Peyer's patch (tissue), 4 donors: ENCODE results near the gene MIF4GD. TPM values are rescaled to one million over a fixed set of nuclear protein-coding genes. Genes with fewer than 3 reads are reported as not detected.
A peak's percentile ranks its signal among the peaks of the same experiment; 100 is the strongest.
"Not testable (repeated sequence)": the region's sequence is repeated elsewhere in the genome, so short reads cannot be mapped to it uniquely, and the experiment has no call there.

Experiments used
- DNase-seq, 3 donors: peaks; one replicate each; pipeline ENCODE4 v3.0.0-alpha.2; 2017 to 2019
- H3K27ac ChIP-seq, 4 donors: fragments of 200-600 bp; sonication (generic); one replicate each; pipeline ENCODE4 v1.5.1; 2016 to 2019
- H3K27me3 ChIP-seq, 2 donors: fragments of 200-600 bp; sonication (generic); one replicate each; pipeline ENCODE4 v1.5.1; 2019
- H3K36me3 ChIP-seq, 3 donors: fragments of 200-600 bp; sonication (generic); one replicate each; pipeline ENCODE4 v1.5.1; 2016 to 2019
- H3K4me1 ChIP-seq, 4 donors: fragments of 200-600 bp; sonication (generic); one replicate each; pipeline ENCODE4 v1.5.1; 2016 to 2019
- H3K4me3 ChIP-seq, 4 donors: fragments of 200-600 bp; sonication (generic); 1 replicate in 3 of 4; 2 replicates in 1 of 4; pipeline ENCODE4 v1.5.1; 2016 to 2019; ENCODE audit warnings: mild to moderate bottlenecking in 1 of 4
- H3K9me3 ChIP-seq, 4 donors: fragments of 200-600 bp; sonication (generic); one replicate each; pipeline ENCODE4 v1.5.1; 2016 to 2019; ENCODE audit warnings: mild to moderate bottlenecking in 1 of 4
- CTCF ChIP-seq, 6 experiments: fragments of 450-650 bp in 4 of 6; fragments of 200-600 bp in 2 of 6; sonication (generic) in 1 of 6; IDR thresholded peaks; one replicate each; pipeline ENCODE4 v1.5.1; 2017 to 2019; ENCODE audit warnings: antibody characterized with exemption in 6 of 6, mild to moderate bottlenecking in 3 of 6, moderate library complexity in 1 of 6
- POLR2A ChIP-seq, 2 donors: fragments of 450-650 bp; IDR thresholded peaks; one replicate each; pipeline ENCODE4 v1.5.1; 2017; ENCODE audit warnings: antibody characterized with exemption in 2 of 2, mild to moderate bottlenecking in 2 of 2, moderate library complexity in 2 of 2
- total RNA-seq, 4 donors: library from RNA; depleted of rRNA; stranded (reverse); fragments of >200 nt; gene quantifications; one replicate each; pipeline ENCODE4 v1.1.0, GENCODE V29; 2016

Gene MIF4GD
- total RNA-seq, 4 donors from 2014 or later: 14.5 to 35.5 (median 18.9) TPM

- Histone ChIP-seq H3K9me3 (no peaks in the 10 kb centered on the region), H3K4me1 (peaks cover 0 to 3% (median 0%) of the 10 kb centered on the region in 4 donors), H3K27ac (no peak overlapping the region), H3K36me3 (no peaks in the 10 kb centered on the region), H3K27me3 (no peaks in the 10 kb centered on the region), H3K4me3 (no peak overlapping the region)
- TF ChIP-seq CTCF (IDR thresholded peaks at IDR 0.05): no peak
- no peak for TF ChIP-seq POLR2A (IDR thresholded peaks at IDR 0.05)
- DNase-seq: no peak
Observed at GRCh38 chr17:75301502-75302206, 30.6 kb upstream of the MIF4GD start.

GRCh38 chr17:75301049-75301448 is 30.0 kb upstream of the MIF4GD start:
- Histone ChIP-seq H3K4me1 (peaks cover 0 to 3% (median 0%) of the 10 kb centered on the region in 4 donors), H3K4me3 (no peak overlapping the region), H3K27me3 (no peaks in the 10 kb centered on the region), H3K36me3 (no peaks in the 10 kb centered on the region), H3K9me3 (no peaks in the 10 kb centered on the region), H3K27ac (no peak overlapping the region)
- no peak for TF ChIP-seq POLR2A (IDR thresholded peaks at IDR 0.05)
- no peak for TF ChIP-seq CTCF (IDR thresholded peaks at IDR 0.05)
- no peak for DNase-seq

- TF ChIP-seq POLR2A (IDR thresholded peaks at IDR 0.05) (no peak), CTCF (IDR thresholded peaks at IDR 0.05) (no peak)
- H3K4me3 ChIP-seq: no peak overlapping the region
- H3K36me3 ChIP-seq: no peaks in the 10 kb centered on the region
- no peak for DNase-seq
- no peaks in the 10 kb centered on the region for H3K27me3 ChIP-seq
- no peaks in the 10 kb centered on the region for H3K9me3 ChIP-seq
- H3K27ac ChIP-seq: no peak overlapping the region
- peaks cover 0 to 6% (median 0%) of the 10 kb centered on the region in 4 donors for H3K4me1 ChIP-seq
Observed at GRCh38 chr17:75300280-75300679, 29.2 kb upstream of the MIF4GD start.

- Histone ChIP-seq H3K4me1 (peaks cover 0 to 10% (median 0%) of the 10 kb centered on the region in 4 donors), H3K27me3 (no peaks in the 10 kb centered on the region), H3K27ac (peak overlapping the region; percentile 51 to 93 (median 81)), H3K4me3 (peak overlapping the region in 1 of 4 donors; percentile 6), H3K9me3 (no peaks in the 10 kb centered on the region), H3K36me3 (no peaks in the 10 kb centered on the region)
- peak in 2 of 3 donors; percentile 49 to 64 for DNase-seq
- TF ChIP-seq POLR2A (IDR thresholded peaks at IDR 0.05): no peak
- TF ChIP-seq CTCF (IDR thresholded peaks at IDR 0.05): no peak
Observed at GRCh38 chr17:75295201-75296158, 24.4 kb upstream of the MIF4GD start.

GRCh38 chr17:75292810-75293448 is 21.9 kb upstream of the MIF4GD start:
- not testable (repeated sequence) for H3K27me3 ChIP-seq, H3K9me3 ChIP-seq, DNase-seq, H3K36me3 ChIP-seq, H3K4me3 ChIP-seq
- Histone ChIP-seq H3K4me1 (peaks cover 0 to 17% (median 0%) of the 10 kb centered on the region in 4 donors), H3K27ac (peak overlapping the region in 1 of 4 donors; percentile 88)
